ENCODE results near the gene BCKDHA. TPM values are rescaled to one million over a fixed set of nuclear protein-coding genes. Genes with fewer than 3 reads are reported as not detected.
A peak's percentile ranks its signal among the peaks of the same experiment; 100 is the strongest.

Gene BCKDHA
- total RNA-seq, 2 experiments from 2014 or later, result 18.7 to 20.1 TPM

GRCh38 chr19:41439441-41440222 lies 42.0 kb downstream of the BCKDHA start, which contains the start of gene DMAC2:
TSS of gene DMAC2 (minus strand) at chr19:41439912. CDS start at chr19:41439899, 13 bp downstream.
- ATAC-seq, result peak; percentile 96
- no peak within 1 kb of the TSS for H3K27ac Mint-ChIP-seq
- peak; percentile 99 for DNase-seq
- CTCF ChIA-PET, result interaction anchor here (0.7 to 7.0 kb wide), 25 partner anchors 8 to 1299 kb away, joined by 3 to 63 read pairs (median 4); partner anchors contain the start of genes B9D2, CEACAM21 and HNRNPUL1
- peaks cover 7% of the 10 kb centered on the region for H3K36me3 Mint-ChIP-seq
- peaks cover 19% of the 10 kb centered on the region for H3K4me1 Mint-ChIP-seq
- H3K9me3 Mint-ChIP-seq (ENCODE audit: low read depth), result no peaks in the 10 kb centered on the region
- no peaks in the 10 kb centered on the region for H3K27me3 Mint-ChIP-seq
- H3K4me3 Mint-ChIP-seq, result no peak within 1 kb of the TSS

DNA sequence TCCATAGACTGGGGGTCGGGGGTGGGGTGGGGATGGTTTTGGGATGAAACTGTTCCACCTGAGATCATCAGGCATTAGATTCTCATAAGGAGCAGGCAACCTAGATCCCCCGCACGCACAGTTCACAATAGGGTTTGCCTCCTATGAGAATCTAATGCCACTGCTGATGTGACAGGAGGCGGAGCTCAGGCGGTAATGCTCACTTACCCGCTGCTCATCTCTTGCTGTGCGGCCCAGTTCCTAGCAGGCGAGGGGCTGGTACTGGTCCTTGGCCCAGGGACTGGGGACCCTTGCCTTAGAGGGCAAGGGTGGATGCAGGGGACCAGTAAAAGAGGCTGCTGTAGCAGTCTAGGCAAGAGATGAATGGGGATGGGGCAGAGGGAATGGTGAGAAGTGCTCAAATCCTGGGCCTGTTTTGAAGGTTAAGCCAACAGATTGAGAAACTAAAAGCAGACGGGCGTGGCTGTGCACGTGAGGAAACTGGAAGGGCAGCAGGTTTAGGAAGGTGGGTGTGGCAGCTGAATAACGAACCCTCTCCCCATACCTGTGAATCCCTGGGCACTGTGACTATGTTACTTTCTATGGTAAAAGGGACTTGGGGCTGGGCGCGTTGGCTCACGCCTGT lies 43.8 kb downstream of the BCKDHA start:
- Mint-ChIP-seq H3K4me1 (peaks cover 19% of the 10 kb centered on the region), H3K9me3 (ENCODE audit: low read depth) (no peaks in the 10 kb centered on the region), H3K27ac (no peak overlapping the region), H3K27me3 (peaks cover 2% of the 10 kb centered on the region), H3K4me3 (no peak overlapping the region), H3K36me3 (peaks cover 7% of the 10 kb centered on the region)
- ATAC-seq (no peak), DNase-seq (no peak)
- CTCF ChIA-PET, result interaction anchor here (2.1 to 7.0 kb wide), 3 partner anchors 8 to 77 kb away, joined by 5 to 63 read pairs (median 11); partner anchors contain the start of gene B9D2

DNA sequence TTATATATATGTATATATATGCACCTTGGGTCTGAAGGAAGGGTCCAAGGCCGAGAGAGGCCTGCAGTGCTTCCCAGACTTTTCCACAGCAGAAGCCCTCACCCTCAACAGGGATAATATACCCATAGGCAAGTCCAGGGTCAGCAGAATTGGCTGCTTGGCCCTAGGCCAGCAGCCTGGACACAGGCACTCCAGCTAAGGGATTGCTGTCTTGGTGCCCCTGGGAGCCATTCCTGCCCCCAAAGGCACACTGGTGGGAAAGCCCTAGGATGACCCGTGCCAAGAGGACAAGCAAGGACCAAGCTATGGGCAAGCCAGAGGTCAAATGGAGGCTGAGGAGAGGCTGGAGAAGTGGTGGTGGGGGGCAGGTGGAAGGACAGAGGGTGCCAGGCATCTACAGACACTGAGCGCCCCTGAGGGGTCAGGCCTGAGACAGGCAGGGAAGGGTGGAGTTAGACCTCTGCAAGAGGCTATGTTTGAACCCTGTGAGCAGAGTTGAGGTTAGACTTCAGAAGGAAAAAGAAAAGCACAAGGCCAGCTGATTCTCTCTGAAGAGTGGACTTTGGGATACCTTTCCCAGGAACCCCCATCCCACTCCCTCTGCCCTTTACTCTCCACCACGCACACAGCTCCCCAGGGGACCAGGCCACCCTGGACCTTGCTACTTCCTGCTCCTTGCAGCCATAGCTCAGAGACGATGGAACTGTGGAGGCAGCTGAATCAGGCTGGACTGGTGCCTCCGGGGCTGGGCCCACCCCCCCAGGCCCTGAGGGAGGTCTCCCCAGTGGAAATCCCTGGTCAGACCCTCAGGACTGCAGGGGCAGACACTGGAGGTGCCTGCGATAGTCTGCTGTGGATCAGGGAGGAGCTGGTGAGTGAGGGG lies 45.1 kb downstream of the BCKDHA start, which contains the start of gene ERICH4:
ERICH4 (plus strand) TSS at position 684 of the 883 bp plus-strand sequence; CDS start at position 698, 14 bp downstream.
- Mint-ChIP-seq H3K27me3 (peaks cover 8% of the 10 kb centered on the region), H3K36me3 (peaks cover 5% of the 10 kb centered on the region), H3K9me3 (ENCODE audit: low read depth) (no peaks in the 10 kb centered on the region), H3K4me3 (no peak within 1 kb of the TSS), H3K4me1 (peaks cover 16% of the 10 kb centered on the region), H3K27ac (no peak within 1 kb of the TSS)
- ATAC-seq (no peak), DNase-seq (no peak)
- CTCF ChIA-PET, result interaction anchor here (0.9 to 2.1 kb wide), 5 partner anchors 96 to 154 kb away, joined by 3 to 6 read pairs (median 5); no protein-coding TSS in a partner anchor

DNA sequence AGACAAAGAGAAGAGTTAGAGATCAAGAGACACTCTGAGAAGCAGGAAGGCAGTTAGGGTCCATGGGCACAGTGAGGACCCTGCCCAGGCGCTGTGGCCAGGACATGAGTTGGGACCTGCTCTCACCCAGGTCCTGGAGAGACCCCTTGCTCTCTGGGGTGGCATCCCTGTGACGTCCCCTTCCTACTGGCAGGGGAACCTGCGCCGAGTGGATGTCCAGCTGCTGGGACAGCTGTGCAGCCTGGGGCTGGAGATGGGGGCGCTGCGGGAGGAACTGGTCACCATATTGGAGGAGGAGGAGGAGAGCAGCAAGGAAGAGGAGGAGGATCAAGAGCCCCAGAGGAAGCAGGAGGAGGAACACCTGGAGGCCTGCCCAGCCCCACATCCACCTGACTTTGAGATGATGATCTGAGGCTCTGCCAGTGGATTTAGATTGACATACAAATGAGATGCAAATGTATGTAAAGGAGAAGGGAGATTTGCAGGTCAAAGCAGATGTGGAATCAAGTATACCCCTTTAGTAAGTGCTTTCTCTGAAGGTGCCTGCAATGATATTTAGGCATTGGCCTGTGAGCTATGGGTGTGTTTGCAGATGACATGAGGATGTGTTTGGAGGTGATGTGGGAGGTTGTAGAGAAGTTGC lies 46.3 kb downstream of the BCKDHA start:
- Mint-ChIP-seq H3K9me3 (ENCODE audit: low read depth) (no peaks in the 10 kb centered on the region), H3K4me1 (peaks cover 7% of the 10 kb centered on the region), H3K36me3 (no peaks in the 10 kb centered on the region), H3K27ac (no peak overlapping the region), H3K4me3 (no peak overlapping the region), H3K27me3 (peaks cover 11% of the 10 kb centered on the region)
- CTCF ChIA-PET, result interaction anchor here (2.1 kb wide), 1 partner anchor 126 kb away, joined by 5 read pairs; no protein-coding TSS in a partner anchor
- ATAC-seq, result no peak
- DNase-seq, result no peak

DNA sequence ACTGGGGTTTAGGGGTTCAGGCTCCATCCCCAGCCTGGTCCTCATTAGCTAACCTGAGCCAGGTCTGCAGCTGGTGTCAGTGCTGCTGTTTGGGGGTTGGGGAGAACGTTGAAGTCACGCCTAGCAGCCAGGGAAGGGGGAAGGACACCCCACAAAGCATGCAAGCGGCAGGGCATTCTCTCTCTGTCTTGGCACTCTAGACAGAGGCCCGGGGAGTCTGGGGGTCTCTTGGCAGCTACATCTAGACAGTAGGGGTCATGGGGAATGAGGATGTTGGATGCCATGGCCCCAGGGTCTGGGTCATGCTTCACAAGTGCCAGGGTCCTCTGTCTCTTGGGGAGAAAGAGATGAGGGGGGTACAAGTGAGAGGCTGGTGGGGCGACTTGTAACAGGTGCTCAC lies 48.0 kb downstream of the BCKDHA start:
- Mint-ChIP-seq H3K4me1 (peaks cover 13% of the 10 kb centered on the region), H3K36me3 (no peaks in the 10 kb centered on the region), H3K4me3 (no peak overlapping the region), H3K9me3 (ENCODE audit: low read depth) (no peaks in the 10 kb centered on the region), H3K27ac (no peak overlapping the region), H3K27me3 (peaks cover 11% of the 10 kb centered on the region)
- CTCF ChIA-PET, result interaction anchor here (0.6 to 9.6 kb wide), 3 partner anchors 93 to 148 kb away, joined by 3 to 132 read pairs (median 3); no protein-coding TSS in a partner anchor
- DNase-seq (no peak), ATAC-seq (no peak)

DNA sequence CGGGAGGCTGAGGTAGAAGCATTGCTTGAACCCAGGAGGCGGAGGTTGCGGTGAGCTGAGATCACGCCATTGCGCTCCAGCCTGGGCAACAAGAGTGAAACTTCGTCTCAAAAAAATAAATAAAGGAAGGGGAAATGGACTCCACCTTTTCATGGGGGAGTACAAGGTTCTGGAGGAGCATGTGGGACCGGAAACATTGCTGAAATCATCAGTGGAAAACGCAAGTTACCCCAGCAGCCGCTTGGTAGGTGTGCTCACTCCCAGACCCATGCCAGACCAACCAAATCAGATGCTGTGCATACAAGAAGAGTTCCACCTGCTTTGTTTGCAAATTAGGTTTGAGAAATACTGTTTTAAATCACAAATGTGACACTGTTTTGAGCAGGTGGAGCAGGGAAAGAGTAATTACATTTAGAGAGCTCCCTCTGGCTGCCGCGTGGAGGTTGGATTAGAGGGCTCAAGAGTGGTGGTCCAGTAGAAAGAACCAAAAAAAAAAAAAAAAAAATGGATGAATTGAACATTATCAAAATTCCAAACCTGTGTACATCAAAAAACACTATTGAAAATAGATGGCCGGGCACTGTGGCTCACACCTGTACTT lies 50.2 kb downstream of the BCKDHA start:
- Mint-ChIP-seq H3K4me3 (no peak overlapping the region), H3K4me1 (peaks cover 10% of the 10 kb centered on the region), H3K9me3 (ENCODE audit: low read depth) (no peaks in the 10 kb centered on the region), H3K36me3 (no peaks in the 10 kb centered on the region), H3K27ac (no peak overlapping the region), H3K27me3 (peaks cover 11% of the 10 kb centered on the region)
- CTCF ChIA-PET, result interaction anchor here (0.7 to 9.6 kb wide), 12 partner anchors 10 to 152 kb away, joined by 3 to 190 read pairs (median 19); partner anchors contain the start of genes CEACAM21 and DMAC2
- ATAC-seq (no peak), DNase-seq (no peak)

DNA sequence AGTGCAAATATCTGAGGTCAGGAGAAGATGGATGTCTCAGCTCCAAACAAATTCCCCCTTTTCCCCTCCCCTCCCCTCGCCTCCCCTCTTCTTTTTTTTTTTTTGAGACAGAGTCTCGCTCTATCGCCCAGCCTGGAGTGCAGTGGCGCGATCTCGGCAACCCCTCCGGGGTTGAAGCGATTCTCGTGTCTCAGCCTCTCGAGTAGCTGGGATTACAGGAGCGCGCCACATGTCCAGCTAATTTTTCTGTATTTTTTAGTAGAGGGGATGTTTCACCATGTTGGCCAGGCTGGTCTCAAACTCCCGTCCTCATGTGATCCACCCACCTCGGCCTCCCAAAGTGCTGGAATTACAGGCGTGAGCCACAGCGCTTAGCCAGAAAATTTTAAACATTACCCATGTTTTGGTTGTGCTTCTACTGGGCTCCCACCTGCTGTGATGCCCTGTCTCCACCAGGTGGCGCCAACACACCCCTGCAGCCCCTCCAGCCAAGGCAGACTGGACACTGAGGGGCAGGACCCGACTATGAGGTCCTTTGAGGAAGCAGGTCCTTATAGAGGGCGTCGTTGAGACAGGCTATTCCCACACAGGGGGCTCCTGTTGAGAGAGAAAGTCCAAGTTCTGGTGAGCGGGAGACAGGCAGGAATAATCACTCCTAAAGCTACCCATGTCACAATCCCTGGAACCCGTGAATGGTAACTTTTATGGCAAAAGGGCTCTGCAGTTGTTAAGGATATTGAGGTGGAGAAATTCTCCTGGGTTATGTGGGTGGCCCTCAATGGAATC lies 51.7 kb downstream of the BCKDHA start:
- no peaks in the 10 kb centered on the region for H3K36me3 Mint-ChIP-seq
- ATAC-seq (peak; percentile 93), DNase-seq (peak; percentile 83)
- peaks cover 11% of the 10 kb centered on the region for H3K27me3 Mint-ChIP-seq
- H3K4me1 Mint-ChIP-seq, result peaks cover 18% of the 10 kb centered on the region
- H3K4me3 Mint-ChIP-seq, result peak overlapping the region; percentile 63
- CTCF ChIA-PET, result interaction anchor here (0.6 to 9.6 kb wide), 30 partner anchors 8 to 191 kb away, joined by 3 to 190 read pairs (median 4); partner anchors contain the start of genes B3GNT8, CEACAM21 and DMAC2
- no peaks in the 10 kb centered on the region for H3K9me3 Mint-ChIP-seq (ENCODE audit: low read depth)
- no peak overlapping the region for H3K27ac Mint-ChIP-seq

DNA sequence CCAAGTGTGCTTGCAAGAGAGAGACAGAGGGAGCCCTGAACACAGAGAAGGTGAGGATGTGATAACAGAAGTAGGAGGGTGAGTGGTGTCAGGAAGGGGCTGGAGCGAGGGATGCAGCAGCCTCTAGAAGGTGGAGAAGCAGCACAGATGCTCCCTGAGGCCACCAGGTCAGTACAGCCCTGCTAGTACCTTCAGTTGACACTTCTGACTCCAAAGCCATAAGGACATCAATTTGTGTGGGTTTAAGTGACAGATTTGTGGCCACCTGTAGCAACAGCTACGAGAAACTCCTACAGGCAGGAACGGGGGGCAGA lies 52.2 kb downstream of the BCKDHA start:
- no peak overlapping the region for H3K27ac Mint-ChIP-seq
- peak overlapping the region; percentile 63 for H3K4me3 Mint-ChIP-seq
- ATAC-seq (no peak), DNase-seq (no peak)
- H3K9me3 Mint-ChIP-seq (ENCODE audit: low read depth), result no peaks in the 10 kb centered on the region
- peaks cover 21% of the 10 kb centered on the region for H3K4me1 Mint-ChIP-seq
- CTCF ChIA-PET, result interaction anchor here (0.6 to 9.6 kb wide), 20 partner anchors 8 to 152 kb away, joined by 3 to 190 read pairs (median 8); partner anchors contain the start of genes B3GNT8 and DMAC2
- H3K36me3 Mint-ChIP-seq, result no peaks in the 10 kb centered on the region
- H3K27me3 Mint-ChIP-seq, result peaks cover 11% of the 10 kb centered on the region

GRCh38 chr19:41452584-41453275 lies 55.1 kb downstream of the BCKDHA start:
- ATAC-seq (no peak), DNase-seq (no peak)
- Mint-ChIP-seq H3K4me3 (no peak overlapping the region), H3K36me3 (peaks cover 8% of the 10 kb centered on the region), H3K9me3 (ENCODE audit: low read depth) (no peaks in the 10 kb centered on the region), H3K27me3 (peaks cover 2% of the 10 kb centered on the region), H3K27ac (no peak overlapping the region), H3K4me1 (peaks cover 44% of the 10 kb centered on the region)
- CTCF ChIA-PET, result interaction anchor here (1.6 to 9.6 kb wide), 3 partner anchors 13 to 117 kb away, joined by 4 to 190 read pairs (median 132); partner anchors contain the start of gene DMAC2

DNA sequence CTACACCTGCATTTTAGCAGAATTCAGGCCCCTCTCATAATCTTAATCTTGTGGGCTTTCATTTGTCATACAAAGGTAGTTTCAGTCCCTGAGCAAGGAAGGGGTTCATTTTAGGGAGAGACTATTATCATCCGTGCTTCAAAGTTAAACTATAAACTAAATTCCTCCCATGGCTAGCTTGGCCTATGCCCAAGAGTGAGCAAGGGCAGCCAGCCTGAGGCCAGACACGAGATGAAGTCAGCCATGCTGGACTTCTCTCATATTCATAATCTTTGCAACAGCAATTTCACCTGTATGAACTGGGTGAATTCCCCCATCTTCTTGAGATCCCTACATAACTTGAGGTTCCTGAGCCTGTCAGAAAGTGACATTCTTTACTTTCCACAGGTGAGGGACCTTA lies 58.3 kb downstream of the BCKDHA start:
- no peak for DNase-seq
- ATAC-seq, result no peak
- CTCF ChIA-PET, result interaction anchor here (1.0 to 3.3 kb wide), 11 partner anchors 8 to 142 kb away, joined by 3 to 28 read pairs (median 14); partner anchors contain the start of gene DMAC2
- Mint-ChIP-seq H3K27ac (no peak overlapping the region), H3K4me3 (no peak overlapping the region), H3K4me1 (peaks cover 40% of the 10 kb centered on the region), H3K36me3 (peaks cover 8% of the 10 kb centered on the region), H3K27me3 (peaks cover 9% of the 10 kb centered on the region), H3K9me3 (ENCODE audit: low read depth) (no peaks in the 10 kb centered on the region)

All from activated CD8-positive, alpha-beta memory T cell treated with anti-CD3 and anti-CD28 coated beads, Interleukin-2, amount 10 ng/mL, durations not matched to agents 7 days and 5 days (primary cell).